Activated CD8-positive, alpha-beta T cell treated with anti-CD3 and anti-CD28 coated beads for 36 hours (primary cell): ENCODE results near the gene PRR18. TPM values are rescaled to one million over a fixed set of nuclear protein-coding genes. Genes with fewer than 3 reads are reported as not detected.

ENCODE experiments used
- ATAC-seq: fragments of 200-7000 bp; cut with Tn5 transposase; one replicate; pipeline ENCODE4 v1.10.0; 2021; ENCODE audit warnings: mild to moderate bottlenecking, moderate library complexity
- CTCF ChIA-PET: fragments of 350-600 bp; sonication (Branson Sonifier 250); formaldehyde crosslinking; loops from one replicate; lab custom pipeline; 2021; ENCODE audit warnings: antibody characterized with exemption; lab: Charles Lee
- POLR2A ChIA-PET: fragments of 350-600 bp; sonication (Branson Sonifier 250); formaldehyde crosslinking; loops from one replicate; lab custom pipeline; 2021; ENCODE audit warnings: antibody characterized with exemption; lab: Charles Lee
- DNase-seq: peaks from one replicate; pipeline ENCODE4 v3.0.0-alpha.2; 2020
- H3K27ac Mint-ChIP-seq: one replicate; pipeline ENCODE4 v1.8.0; 2021; ENCODE audit warnings: mild to moderate bottlenecking, mixed read lengths
- H3K27me3 Mint-ChIP-seq: one replicate; pipeline ENCODE4 v1.8.0; 2021; ENCODE audit warnings: mixed read lengths
- H3K36me3 Mint-ChIP-seq: one replicate; pipeline ENCODE4 v1.8.0; 2021; ENCODE audit warnings: low read depth, mixed read lengths
- H3K4me1 Mint-ChIP-seq: one replicate; pipeline ENCODE4 v1.8.0; 2021; ENCODE audit warnings: low read depth, mixed read lengths
- H3K4me3 Mint-ChIP-seq: one replicate; pipeline ENCODE4 v1.8.0; 2021; ENCODE audit warnings: mild to moderate bottlenecking, moderate library complexity, mixed read lengths
- H3K9me3 Mint-ChIP-seq: one replicate; pipeline ENCODE4 v1.8.0; 2021; ENCODE audit warnings: mixed read lengths
- intact Hi-C: fragments of 100-400 bp; cut with micrococcal nuclease; formaldehyde crosslinking; loops from one replicate; pipeline ENCODE4 v1.10.0; 2022
- total RNA-seq, 2 experiments: library from RNA; stranded (reverse); gene quantifications; one replicate each; pipeline ENCODE4 v1.2.3, GENCODE V29; 2021
- TF ChIP-seq, protein P1 (sequence below): fragments of 200-600 bp; IDR thresholded peaks from one replicate; pipeline ENCODE4 v1.8.0; 2022; ENCODE audit warnings: antibody characterized with exemption, mild to moderate bottlenecking

PRR18 gene, protein sequence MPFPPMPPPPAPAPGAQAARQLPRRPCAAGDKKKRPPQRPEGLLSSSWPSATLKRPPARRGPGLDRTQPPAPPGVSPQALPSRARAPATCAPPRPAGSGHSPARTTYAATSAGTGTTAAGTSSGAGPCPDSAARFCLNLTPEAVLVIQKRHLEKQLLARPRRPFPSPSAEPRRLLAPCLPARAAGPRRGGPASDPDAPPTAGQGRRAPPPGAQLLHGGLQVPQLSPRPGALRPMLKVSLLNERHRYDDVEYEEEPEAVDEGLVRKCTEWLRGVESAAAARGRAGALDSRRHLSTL
- under 1 TPM; 0.23 to 0.27 TPM for total RNA-seq

DNA sequence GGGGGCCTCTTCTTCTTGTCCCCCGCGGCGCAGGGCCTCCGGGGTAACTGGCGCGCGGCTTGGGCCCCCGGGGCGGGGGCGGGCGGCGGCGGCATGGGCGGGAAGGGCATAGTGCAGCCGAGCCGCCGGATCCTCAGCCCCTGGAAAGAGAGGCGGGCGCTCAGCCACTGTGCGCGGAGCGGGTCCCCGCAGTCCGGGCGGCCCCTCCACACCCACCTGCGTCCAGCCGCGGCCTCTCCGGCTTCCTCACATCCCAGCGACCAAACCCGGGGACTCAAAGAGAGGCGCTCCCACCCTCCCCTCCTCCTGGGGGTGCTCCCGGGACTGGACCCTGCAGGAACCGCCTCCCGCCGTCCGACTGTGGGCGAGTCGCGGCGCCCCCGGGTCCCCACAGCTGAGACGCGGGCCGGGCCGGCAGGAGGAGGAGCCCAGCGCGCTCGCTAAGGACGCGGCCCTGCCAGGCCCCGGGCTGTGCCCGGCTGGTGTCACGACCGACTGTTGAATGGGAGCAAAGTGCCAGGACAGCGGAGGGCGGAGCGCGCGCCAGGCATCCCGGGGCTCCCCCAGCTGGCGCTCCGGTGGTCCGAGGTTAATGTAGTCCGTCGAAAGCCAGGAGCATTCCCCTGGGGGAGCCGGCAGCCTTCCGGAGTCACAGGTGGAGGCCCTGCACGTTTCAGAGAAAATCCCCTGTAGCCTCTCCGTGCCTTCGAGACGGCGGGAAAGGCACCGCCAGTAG lies at the start of gene PRR18:
Gene PRR18 (minus strand): TSS at position 360 of the 736 bp plus-strand sequence. CDS start 250 bp downstream, at position 110.
- H3K27me3 Mint-ChIP-seq, result peaks cover 33% of the 10 kb centered on the region
- no peaks in the 10 kb centered on the region for H3K36me3 Mint-ChIP-seq
- peak; percentile 33 for DNase-seq
- TF ChIP-seq, protein P1, sequence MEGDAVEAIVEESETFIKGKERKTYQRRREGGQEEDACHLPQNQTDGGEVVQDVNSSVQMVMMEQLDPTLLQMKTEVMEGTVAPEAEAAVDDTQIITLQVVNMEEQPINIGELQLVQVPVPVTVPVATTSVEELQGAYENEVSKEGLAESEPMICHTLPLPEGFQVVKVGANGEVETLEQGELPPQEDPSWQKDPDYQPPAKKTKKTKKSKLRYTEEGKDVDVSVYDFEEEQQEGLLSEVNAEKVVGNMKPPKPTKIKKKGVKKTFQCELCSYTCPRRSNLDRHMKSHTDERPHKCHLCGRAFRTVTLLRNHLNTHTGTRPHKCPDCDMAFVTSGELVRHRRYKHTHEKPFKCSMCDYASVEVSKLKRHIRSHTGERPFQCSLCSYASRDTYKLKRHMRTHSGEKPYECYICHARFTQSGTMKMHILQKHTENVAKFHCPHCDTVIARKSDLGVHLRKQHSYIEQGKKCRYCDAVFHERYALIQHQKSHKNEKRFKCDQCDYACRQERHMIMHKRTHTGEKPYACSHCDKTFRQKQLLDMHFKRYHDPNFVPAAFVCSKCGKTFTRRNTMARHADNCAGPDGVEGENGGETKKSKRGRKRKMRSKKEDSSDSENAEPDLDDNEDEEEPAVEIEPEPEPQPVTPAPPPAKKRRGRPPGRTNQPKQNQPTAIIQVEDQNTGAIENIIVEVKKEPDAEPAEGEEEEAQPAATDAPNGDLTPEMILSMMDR, result no peak
- peak; percentile 60 for ATAC-seq
- CTCF ChIA-PET, result interaction anchor here (0.8 to 6.8 kb wide), 5 partner anchors 12 to 92 kb away, joined by 3 to 102 read pairs (median 5); no protein-coding TSS in a partner anchor
- intact Hi-C loops, result no loop called here
- H3K27ac Mint-ChIP-seq, result no peak within 1 kb of the TSS
- H3K4me1 Mint-ChIP-seq, result no peaks in the 10 kb centered on the region
- POLR2A ChIA-PET, result no interaction called here
- no peaks in the 10 kb centered on the region for H3K9me3 Mint-ChIP-seq
- peak within 1 kb of the TSS; percentile 50 for H3K4me3 Mint-ChIP-seq

DNA sequence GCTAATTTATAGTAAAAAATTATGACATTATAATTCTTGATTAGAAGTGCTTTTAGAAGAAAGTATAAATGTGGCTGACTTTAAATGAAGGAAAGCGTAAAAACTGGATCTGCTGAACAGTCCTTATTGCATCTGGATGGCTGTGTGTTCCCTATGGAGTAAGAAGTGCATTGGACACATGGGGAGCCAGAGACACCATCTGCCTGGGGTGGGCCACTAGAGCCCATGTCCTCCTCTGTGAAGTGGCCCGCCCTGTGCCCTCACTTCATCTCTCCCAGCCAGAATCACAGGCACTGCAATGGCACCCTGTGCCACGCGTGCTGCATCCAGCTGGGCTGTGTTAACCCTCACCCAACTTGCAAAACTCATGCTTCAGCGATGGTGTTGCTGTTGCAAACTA lies 47.4 kb upstream of the PRR18 start:
- no peaks in the 10 kb centered on the region for H3K36me3 Mint-ChIP-seq
- no peak overlapping the region for H3K27ac Mint-ChIP-seq
- ChIA-PET POLR2A (no interaction called here), CTCF (no interaction called here)
- DNase-seq, result no peak
- TF ChIP-seq, protein P1, result no peak
- no peaks in the 10 kb centered on the region for H3K4me1 Mint-ChIP-seq
- peaks cover 14% of the 10 kb centered on the region for H3K27me3 Mint-ChIP-seq
- intact Hi-C loops, result no loop called here
- no peaks in the 10 kb centered on the region for H3K9me3 Mint-ChIP-seq
- no peak overlapping the region for H3K4me3 Mint-ChIP-seq
- no peak for ATAC-seq

DNA sequence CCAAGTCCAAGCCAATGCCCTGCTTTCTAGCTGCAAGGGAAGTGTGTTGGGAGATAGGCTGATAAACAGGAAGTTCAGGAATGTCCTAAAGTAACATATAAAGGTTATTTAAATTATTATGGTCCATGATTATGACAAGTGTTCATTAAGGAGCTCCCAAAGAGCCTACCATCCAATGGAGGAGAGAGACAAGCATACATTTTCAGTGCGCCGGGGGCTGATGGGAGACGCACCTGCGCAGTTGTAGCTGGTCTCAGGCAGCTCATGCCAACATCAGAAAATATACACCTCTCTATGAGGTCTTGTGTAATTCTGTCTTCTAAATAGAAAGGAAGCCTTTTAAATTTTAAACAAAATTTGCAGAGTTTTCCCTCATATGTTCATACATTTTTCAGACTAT lies 46.8 kb upstream of the PRR18 start:
- Mint-ChIP-seq H3K9me3 (peaks cover 2% of the 10 kb centered on the region), H3K36me3 (no peaks in the 10 kb centered on the region), H3K27me3 (peaks cover 14% of the 10 kb centered on the region), H3K4me3 (no peak overlapping the region), H3K4me1 (no peaks in the 10 kb centered on the region), H3K27ac (no peak overlapping the region)
- ATAC-seq (no peak), DNase-seq (no peak)
- TF ChIP-seq, protein P1, result no peak
- CTCF ChIA-PET, result interaction anchor here (0.8 kb wide), 1 partner anchor 24 kb away, joined by 5 read pairs; no protein-coding TSS in a partner anchor
- intact Hi-C loops, result no loop called here
- POLR2A ChIA-PET, result no interaction called here

DNA sequence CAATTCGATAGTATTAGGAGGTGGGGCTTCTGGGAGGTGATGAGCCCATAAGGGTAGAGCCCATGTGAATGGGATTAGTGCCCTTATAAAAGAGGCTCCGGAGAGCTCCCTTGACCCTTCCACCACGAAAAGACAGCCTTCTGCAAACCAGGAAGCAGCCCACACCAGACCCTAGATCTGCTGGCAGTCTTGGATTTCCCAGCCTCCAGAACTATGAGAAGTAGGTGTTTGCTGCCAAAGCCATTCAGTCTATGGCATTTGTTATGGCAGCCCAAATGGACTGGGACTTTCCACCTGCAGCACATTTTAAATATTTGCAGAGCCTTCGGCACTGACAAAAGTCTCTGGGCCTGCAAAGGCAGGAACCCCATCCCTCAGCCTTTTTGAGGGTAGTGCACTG lies 46.0 kb upstream of the PRR18 start:
- ChIA-PET POLR2A (interaction anchor here (1.1 to 1.5 kb wide), 2 partner anchors 10 to 17 kb away, joined by 3 to 4 read pairs; no protein-coding TSS in a partner anchor), CTCF (no interaction called here)
- ATAC-seq (no peak), DNase-seq (no peak)
- no peak overlapping the region for H3K4me3 Mint-ChIP-seq
- H3K9me3 Mint-ChIP-seq, result peaks cover 6% of the 10 kb centered on the region
- no peaks in the 10 kb centered on the region for H3K36me3 Mint-ChIP-seq
- intact Hi-C loops, result no loop called here
- peaks cover 12% of the 10 kb centered on the region for H3K27me3 Mint-ChIP-seq
- TF ChIP-seq, protein P1, result no peak
- no peaks in the 10 kb centered on the region for H3K4me1 Mint-ChIP-seq
- no peak overlapping the region for H3K27ac Mint-ChIP-seq

DNA sequence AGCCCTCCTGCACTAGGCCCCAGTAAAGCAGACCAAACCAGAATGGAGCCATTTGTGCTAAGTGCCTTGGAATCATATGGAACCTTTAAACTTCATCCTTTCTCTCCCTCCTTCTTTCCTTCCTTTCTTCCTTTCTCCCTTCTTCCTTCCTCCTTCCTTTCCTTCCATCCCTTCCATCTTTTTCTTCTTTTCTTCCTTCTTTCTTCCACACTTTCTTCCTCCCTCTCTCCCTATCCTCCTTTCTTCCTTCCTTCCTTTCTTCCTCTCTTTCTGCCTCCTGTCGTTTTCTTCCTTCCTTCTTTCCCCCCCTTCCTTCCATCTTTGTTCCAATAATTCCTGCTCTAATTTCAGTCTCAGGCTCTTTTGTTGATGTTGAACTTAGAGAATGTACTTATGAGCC lies 45.3 kb upstream of the PRR18 start:
- Mint-ChIP-seq H3K4me1 (peaks cover 2% of the 10 kb centered on the region), H3K27me3 (peaks cover 8% of the 10 kb centered on the region), H3K36me3 (no peaks in the 10 kb centered on the region), H3K9me3 (peaks cover 8% of the 10 kb centered on the region), H3K27ac (no peak overlapping the region), H3K4me3 (no peak overlapping the region)
- intact Hi-C loops, result no loop called here
- CTCF ChIA-PET, result no interaction called here
- TF ChIP-seq, protein P1, result no peak
- POLR2A ChIA-PET, result interaction anchor here (1.1 to 1.5 kb wide), 2 partner anchors 9 to 16 kb away, joined by 3 to 4 read pairs; no protein-coding TSS in a partner anchor
- no peak for ATAC-seq
- DNase-seq, result no peak
